ENCODE data around the gene PDE11A. TPM values are rescaled to one million over a fixed set of nuclear protein-coding genes. Genes with fewer than 3 reads are reported as not detected.

The PDE11A gene
- total RNA-seq, 1 experiment from 2014 or later = 0.13 TPM

DNA sequence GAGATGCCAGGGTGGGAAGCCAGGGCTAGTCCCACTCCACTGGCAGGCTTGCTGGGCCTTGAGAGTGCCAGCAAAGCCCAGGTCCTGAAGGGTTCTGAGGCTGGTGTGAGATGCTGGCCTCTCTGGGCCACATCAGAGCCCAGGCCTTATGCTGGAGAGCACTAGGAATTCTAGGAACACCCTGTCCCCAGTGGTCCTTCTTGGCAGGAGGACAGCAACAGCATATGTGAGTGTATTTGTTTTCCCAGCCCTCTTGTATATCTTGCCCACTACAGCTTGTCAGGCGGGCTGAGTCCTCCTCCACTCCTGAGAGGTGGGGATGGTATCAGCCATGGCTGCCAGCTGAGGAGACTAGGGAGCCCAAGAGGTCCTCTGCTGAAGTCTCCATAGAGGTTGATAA is 327.0 kb downstream of the PDE11A start:
- no peak overlapping the region for H2BK12ac ChIP-seq (ENCODE audit: insufficient read length, low read depth, low read length)
- no peaks in the 10 kb centered on the region for H3K4me1 ChIP-seq (ENCODE audit: insufficient read depth, low read length)
- H3K23me2 ChIP-seq (ENCODE audit: insufficient read length, low read depth, low read length, poor library complexity, severe bottlenecking) = no peaks in the 10 kb centered on the region
- no peak overlapping the region for H3K18ac ChIP-seq (ENCODE audit: insufficient read length, low read depth, low read length)
- H3K9ac ChIP-seq (ENCODE audit: extremely low read depth, insufficient read length, low read length) = no peak overlapping the region
- no peak overlapping the region for H2BK20ac ChIP-seq (ENCODE audit: low read depth, low read length, poor library complexity, severe bottlenecking)
- no peaks in the 10 kb centered on the region for H3K79me1 ChIP-seq (ENCODE audit: insufficient read depth, low read depth, low read length, poor library complexity, severe bottlenecking)
- no peak overlapping the region for H3K4ac ChIP-seq (ENCODE audit: low read depth, low read length)
- no peak overlapping the region for H3K56ac ChIP-seq (ENCODE audit: insufficient read length, low read depth, low read length)
- H2AFZ ChIP-seq (ENCODE audit: low read length) = no peak overlapping the region
- no peak for DNase-seq
- no peak overlapping the region for H3T11ph ChIP-seq (ENCODE audit: low read length)
- H3K14ac ChIP-seq (ENCODE audit: insufficient read depth, low read length) = no peak overlapping the region
- H3K27me3 Mint-ChIP-seq (ENCODE audit: low read depth) = peaks cover 79% of the 10 kb centered on the region
- no peak overlapping the region for H3K23ac ChIP-seq (ENCODE audit: insufficient read length, low read depth, low read length)
- no peaks in the 10 kb centered on the region for H4K20me1 ChIP-seq (ENCODE audit: control insufficient read depth, insufficient read depth, insufficient read length)
- H3K27ac ChIP-seq (ENCODE audit: insufficient read length, low read depth, low read length) = no peak overlapping the region
- H2AK5ac ChIP-seq (ENCODE audit: insufficient read length, low read length) = no peak overlapping the region
- H3K27me3 ChIP-seq (ENCODE audit: insufficient read depth, low read length) = no peaks in the 10 kb centered on the region
- H2BK15ac ChIP-seq (ENCODE audit: low read depth, low read length) = no peak overlapping the region
- H3K4me2 ChIP-seq (ENCODE audit: insufficient read depth, insufficient read length, low read length) = no peak overlapping the region
- no peaks in the 10 kb centered on the region for H3K36me3 Mint-ChIP-seq (ENCODE audit: insufficient read depth in 1 of 3, low read depth in 3 of 3)
- H3K79me2 ChIP-seq (ENCODE audit: insufficient read depth, low read length) = no peaks in the 10 kb centered on the region
- WGBS (ENCODE audit: extremely low coverage, insufficient read length, low lambda C conversion rate) = no CpG with 5 or more reads among the region's 1 CpG
- H4K91ac ChIP-seq (ENCODE audit: insufficient read length, low read depth, low read length) = no peak overlapping the region
- no peak overlapping the region for H2BK5ac ChIP-seq (ENCODE audit: insufficient read length, low read length)
- TF ChIP-seq CTCF (conservative IDR thresholded peaks at IDR 0.05) = no peak
- no peak overlapping the region for H3K4me3 Mint-ChIP-seq
- H3K9me3 Mint-ChIP-seq = no peaks in the 10 kb centered on the region
- no peaks in the 10 kb centered on the region for H3K4me1 Mint-ChIP-seq
- H3K27ac Mint-ChIP-seq = no peak overlapping the region
- no peak overlapping the region for H4K5ac ChIP-seq (ENCODE audit: insufficient read length, low read depth, low read length)
- H4K8ac ChIP-seq (replicated peaks; ENCODE audit: insufficient read length, low read depth, low read length) = no peak overlapping the region
- H3K9me3 ChIP-seq (ENCODE audit: control insufficient read depth, low read depth, low read length) = no peaks in the 10 kb centered on the region
- no peak overlapping the region for H2BK120ac ChIP-seq (ENCODE audit: low read depth, low read length, poor library complexity, severe bottlenecking)
